Mammary epithelial cell (primary cell): ENCODE results near the gene PRRT2.

Source experiments
- EZH2 ChIP-seq: IDR thresholded peaks from 2 replicates; pipeline ENCODE4 v1.6.1; 2012; ENCODE audit warnings: low read length, inconsistent platforms, borderline replicate concordance
- TF ChIP-seq, protein P1 (sequence below), 2 donors: IDR thresholded peaks in 1 of 2; conservative IDR thresholded peaks in 1 of 2; 2 replicates each; pipeline ENCODE4 v1.5.1; 2011 to 2012; ENCODE audit warnings: inconsistent platforms in 2 of 2, low read length in 2 of 2, mild to moderate bottlenecking in 2 of 2, control low read depth in 1 of 2, low read depth in 1 of 2; ENCODE audit not compliant: insufficient read depth in 1 of 2; ENCODE audit errors: extremely low read depth in 1 of 2

- TF ChIP-seq, protein P1, sequence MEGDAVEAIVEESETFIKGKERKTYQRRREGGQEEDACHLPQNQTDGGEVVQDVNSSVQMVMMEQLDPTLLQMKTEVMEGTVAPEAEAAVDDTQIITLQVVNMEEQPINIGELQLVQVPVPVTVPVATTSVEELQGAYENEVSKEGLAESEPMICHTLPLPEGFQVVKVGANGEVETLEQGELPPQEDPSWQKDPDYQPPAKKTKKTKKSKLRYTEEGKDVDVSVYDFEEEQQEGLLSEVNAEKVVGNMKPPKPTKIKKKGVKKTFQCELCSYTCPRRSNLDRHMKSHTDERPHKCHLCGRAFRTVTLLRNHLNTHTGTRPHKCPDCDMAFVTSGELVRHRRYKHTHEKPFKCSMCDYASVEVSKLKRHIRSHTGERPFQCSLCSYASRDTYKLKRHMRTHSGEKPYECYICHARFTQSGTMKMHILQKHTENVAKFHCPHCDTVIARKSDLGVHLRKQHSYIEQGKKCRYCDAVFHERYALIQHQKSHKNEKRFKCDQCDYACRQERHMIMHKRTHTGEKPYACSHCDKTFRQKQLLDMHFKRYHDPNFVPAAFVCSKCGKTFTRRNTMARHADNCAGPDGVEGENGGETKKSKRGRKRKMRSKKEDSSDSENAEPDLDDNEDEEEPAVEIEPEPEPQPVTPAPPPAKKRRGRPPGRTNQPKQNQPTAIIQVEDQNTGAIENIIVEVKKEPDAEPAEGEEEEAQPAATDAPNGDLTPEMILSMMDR (conservative IDR thresholded peaks at IDR 0.05 in 1 of 2, IDR thresholded peaks at IDR 0.05 in 1 of 2; ENCODE audit: extremely low read depth in 1 of 2, insufficient read depth in 1 of 2, low read depth in 1 of 2, low read length in 2 of 2), result peak; percentile 64 to 96
- TF ChIP-seq EZH2, result no peak
Measured at GRCh38 chr16:29815793-29816693, 4.0 kb downstream of the PRRT2 start, which contains the start of gene PAGR1.
